LNCAP (cell line): ENCODE results near the gene PGAP1.

Experiments used
- CTCF ChIP-seq: fragments of 450-650 bp; IDR thresholded peaks from 2 replicates; pipeline ENCODE4 v1.5.1; 2017; ENCODE audit warnings: mild to moderate bottlenecking

Gene PGAP1

GRCh38 chr2:196914867-196915460 lies 11.5 kb downstream of the PGAP1 start:
- no peak for TF ChIP-seq CTCF

GRCh38 chr2:196913691-196914090 lies 12.8 kb downstream of the PGAP1 start:
- TF ChIP-seq CTCF = no peak

DNA sequence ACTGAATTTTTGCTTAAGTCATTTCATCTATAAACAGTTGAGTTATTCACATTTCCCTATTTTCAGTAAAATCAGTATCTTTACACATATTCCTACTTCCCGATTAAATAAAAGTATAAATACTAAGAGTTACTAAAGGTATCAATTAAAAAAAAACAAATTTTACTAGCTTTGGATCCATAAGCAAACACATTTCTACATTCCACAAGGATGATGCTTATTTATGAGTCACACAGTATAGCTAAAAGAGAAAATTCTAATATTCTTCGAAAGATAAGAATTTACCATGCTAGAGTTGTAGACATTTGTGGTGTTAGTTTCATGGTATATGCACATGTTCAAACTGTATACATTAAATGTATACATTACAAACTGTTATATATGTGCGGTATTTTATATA lies 23.7 kb downstream of the PGAP1 start:
- no peak for TF ChIP-seq CTCF

DNA sequence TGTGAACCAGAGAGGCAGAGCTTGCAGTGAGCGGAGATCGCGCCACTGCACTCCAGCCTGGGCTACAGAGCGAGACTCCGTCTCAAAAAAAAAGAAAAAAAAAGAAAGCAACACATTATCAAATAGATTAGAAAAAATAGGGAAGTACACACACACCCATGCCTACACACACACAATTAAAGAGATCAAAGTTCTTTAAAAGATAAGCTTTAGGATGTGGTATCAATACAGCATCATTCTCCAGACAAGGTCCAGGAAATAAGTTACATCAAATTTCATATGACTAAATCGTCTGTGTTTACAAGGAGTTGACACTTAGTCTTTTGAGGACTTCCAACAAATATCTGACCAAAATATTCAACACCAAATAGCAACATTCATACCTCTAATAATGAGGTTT lies 25.7 kb downstream of the PGAP1 start:
- no peak for TF ChIP-seq CTCF

- TF ChIP-seq CTCF = no peak
These were observed 26.5 kb downstream of the PGAP1 start for GRCh38 chr2:196899976-196900375.

DNA sequence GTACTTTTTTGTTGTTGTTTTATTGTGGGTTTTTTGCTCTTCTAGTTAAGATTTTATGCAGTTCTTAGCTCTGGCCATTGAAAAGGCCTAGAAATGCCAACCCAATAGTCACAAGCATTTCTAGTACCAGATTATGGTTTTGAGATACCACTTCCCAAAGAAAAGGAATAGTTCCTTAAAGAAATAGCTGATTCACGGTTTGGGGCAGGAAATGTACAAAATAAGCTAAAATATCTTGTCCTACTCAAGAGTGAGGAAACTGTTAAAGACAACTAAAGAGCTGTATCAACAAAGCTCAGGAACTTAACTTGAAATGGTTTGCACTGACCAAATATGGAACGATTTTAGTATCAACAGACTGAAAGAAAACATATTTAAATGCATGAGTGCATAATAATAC lies 35.4 kb downstream of the PGAP1 start:
- TF ChIP-seq CTCF = no peak

DNA sequence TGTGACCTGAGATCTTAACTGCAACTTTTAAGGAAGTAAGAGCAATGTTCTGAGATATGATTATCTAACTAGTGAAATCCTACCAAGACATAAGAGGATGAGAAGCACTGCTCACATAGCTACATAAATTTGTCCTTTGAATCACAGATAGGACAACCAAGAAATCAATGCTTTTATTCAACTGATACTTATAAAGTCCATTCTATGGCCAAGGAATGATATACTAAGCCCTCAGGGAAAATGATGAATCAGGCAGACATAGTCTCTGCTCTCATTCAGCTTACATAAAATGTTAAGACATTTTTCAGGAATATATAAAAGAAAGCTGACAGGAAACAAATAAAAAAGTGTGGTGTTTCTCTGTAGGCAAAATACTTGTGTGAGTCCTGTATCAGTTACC lies 39.1 kb downstream of the PGAP1 start:
- TF ChIP-seq CTCF = no peak

DNA sequence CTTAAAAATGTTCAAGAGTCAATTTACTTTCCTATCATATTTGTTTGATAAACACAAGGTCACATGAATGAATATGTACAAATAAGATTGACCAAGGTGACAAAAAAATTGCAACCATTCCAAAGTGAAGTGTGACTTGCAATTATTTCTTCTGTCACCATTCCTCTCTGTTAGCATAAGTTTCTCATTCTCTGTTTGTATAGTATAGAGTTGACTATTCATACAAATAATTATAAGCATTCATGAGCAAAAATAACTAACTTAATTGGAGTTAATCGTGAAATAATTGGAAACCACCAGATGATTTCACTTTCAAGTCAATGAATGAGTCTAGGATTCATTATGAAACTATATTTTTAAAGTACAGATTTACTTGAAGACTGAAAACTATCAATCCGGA lies 42.1 kb downstream of the PGAP1 start:
- no peak for TF ChIP-seq CTCF
